Body of pancreas (tissue), 4 donors: Measurements from ENCODE around the gene PRCC. TPM values are rescaled to one million over a fixed set of nuclear protein-coding genes. Genes with fewer than 3 reads are reported as not detected.

Source experiments
- ATAC-seq: fragments of 150-250 bp; one replicate; pipeline ENCODE4 v1.9.1; 2016
- DNase-seq, 4 donors: peaks; one replicate each; pipeline ENCODE4 v3.0.0-alpha.2; 2019
- H3K27ac ChIP-seq, 4 donors: fragments of 200-600 bp; sonication (generic); 1 replicate in 3 of 4; 2 replicates in 1 of 4; pipeline versions ENCODE4 v1.5.1 to v1.6.1; 2016 to 2019; ENCODE audit warnings: mild to moderate bottlenecking in 1 of 4, mixed read lengths in 1 of 4, moderate library complexity in 1 of 4
- H3K27me3 ChIP-seq, 2 donors: fragments of 200-600 bp; sonication (generic); one replicate each; pipeline ENCODE4 v1.6.0; 2016; ENCODE audit warnings: mild to moderate bottlenecking in 1 of 2
- H3K36me3 ChIP-seq, 2 donors: fragments of 200-600 bp; sonication (generic); replicated peaks in 1 of 2; 2 replicates each; pipeline ENCODE4 v1.5.1; 2016; ENCODE audit warnings: low read depth in 2 of 2; ENCODE audit not compliant: insufficient read depth in 1 of 2
- H3K4me1 ChIP-seq: fragments of 200-600 bp; sonication (generic); one replicate; pipeline ENCODE4 v1.6.0; 2016
- H3K4me3 ChIP-seq, 2 donors: fragments of 200-600 bp; sonication (generic); 1 replicate in 1 of 2; 2 replicates in 1 of 2; pipeline ENCODE4 v1.5.1; 2016 to 2019
- H3K9me3 ChIP-seq, 3 donors: fragments of 200-600 bp; sonication (generic); 1 replicate in 2 of 3; 2 replicates in 1 of 3; pipeline ENCODE4 v1.5.1; 2016
- POLR2A ChIP-seq, 3 donors: fragments of 450-650 bp; IDR thresholded peaks; one replicate each; pipeline ENCODE4 v1.6.1; 2016; ENCODE audit warnings: antibody characterized with exemption in 3 of 3, mild to moderate bottlenecking in 2 of 3
- WGBS, 2 donors: methylation state at CpG; one replicate each; pipeline ENCODE4 v1.1.5; 2017; 5-methylcytosine and 5-hydroxymethylcytosine counted together
- intact Hi-C: fragments of 100-400 bp; cut with DNase I; formaldehyde crosslinking; loops from one replicate; pipeline ENCODE4 v1.15.1; 2023
- total RNA-seq, 2 donors: library from RNA; depleted of rRNA; stranded (reverse); fragments of >200 nt; gene quantifications; one replicate each; pipeline ENCODE4 v1.1.0, GENCODE V29; 2016
- TF ChIP-seq, protein P1 (sequence below), 7 experiments: fragments of 450-650 bp in 4 of 7; fragments of 200-600 bp in 3 of 7; sonication (generic) in 3 of 7; IDR thresholded peaks; one replicate each; pipeline ENCODE4 v1.5.1; 2016 to 2019; ENCODE audit warnings: antibody characterized with exemption in 7 of 7

The PRCC gene
- total RNA-seq, 2 donors from 2014 or later, result 19.2 to 28.3 TPM

DNA sequence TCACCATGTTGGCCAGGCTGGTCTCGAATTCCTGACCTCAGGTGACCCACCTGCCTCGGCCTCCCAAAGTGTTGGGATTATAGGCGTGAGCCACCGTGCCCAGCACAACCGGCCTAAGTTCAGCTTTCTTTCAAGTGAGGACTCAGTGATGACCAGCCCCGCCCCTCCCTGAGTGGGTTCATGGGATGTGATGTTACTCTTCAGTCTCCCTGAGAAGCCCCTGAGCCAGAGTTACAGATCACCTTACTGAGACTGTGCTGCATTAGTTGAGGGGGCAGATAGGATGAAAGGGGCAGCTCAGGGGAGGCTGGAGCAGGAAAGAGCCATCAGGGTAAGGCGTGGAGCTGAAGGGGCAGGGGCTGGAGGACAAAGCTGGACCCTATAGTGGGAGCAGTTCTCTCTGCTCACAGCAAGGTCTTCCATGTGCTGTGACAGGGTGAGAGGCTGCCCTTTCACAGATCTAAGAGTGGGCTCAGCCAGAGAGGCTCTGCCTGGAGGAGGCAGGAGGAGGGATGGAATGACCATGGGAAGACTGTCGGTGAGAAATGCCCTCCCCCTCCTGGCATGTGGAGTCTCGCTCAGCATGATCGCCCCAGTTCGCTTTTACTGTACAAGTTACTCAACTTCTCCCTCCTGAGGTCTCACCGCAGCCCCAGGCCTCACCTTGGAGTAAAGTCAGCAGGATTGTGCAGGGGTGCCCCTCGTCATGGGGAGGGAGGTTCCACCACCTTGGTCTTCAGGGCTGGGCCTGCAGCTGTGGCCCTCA, 35.9 kb downstream of the PRCC start:
- intact Hi-C loops, result no loop called here
- ATAC-seq (no peak), DNase-seq (no peak)
- TF ChIP-seq, protein P1, sequence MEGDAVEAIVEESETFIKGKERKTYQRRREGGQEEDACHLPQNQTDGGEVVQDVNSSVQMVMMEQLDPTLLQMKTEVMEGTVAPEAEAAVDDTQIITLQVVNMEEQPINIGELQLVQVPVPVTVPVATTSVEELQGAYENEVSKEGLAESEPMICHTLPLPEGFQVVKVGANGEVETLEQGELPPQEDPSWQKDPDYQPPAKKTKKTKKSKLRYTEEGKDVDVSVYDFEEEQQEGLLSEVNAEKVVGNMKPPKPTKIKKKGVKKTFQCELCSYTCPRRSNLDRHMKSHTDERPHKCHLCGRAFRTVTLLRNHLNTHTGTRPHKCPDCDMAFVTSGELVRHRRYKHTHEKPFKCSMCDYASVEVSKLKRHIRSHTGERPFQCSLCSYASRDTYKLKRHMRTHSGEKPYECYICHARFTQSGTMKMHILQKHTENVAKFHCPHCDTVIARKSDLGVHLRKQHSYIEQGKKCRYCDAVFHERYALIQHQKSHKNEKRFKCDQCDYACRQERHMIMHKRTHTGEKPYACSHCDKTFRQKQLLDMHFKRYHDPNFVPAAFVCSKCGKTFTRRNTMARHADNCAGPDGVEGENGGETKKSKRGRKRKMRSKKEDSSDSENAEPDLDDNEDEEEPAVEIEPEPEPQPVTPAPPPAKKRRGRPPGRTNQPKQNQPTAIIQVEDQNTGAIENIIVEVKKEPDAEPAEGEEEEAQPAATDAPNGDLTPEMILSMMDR (IDR thresholded peaks at IDR 0.05), result no peak
- no peaks in the 10 kb centered on the region for H3K9me3 ChIP-seq
- no peaks in the 10 kb centered on the region for H3K4me1 ChIP-seq
- WGBS, 2 donors, result 91% methylated on average over 12 of the region's 13 CpGs
- peaks cover 3 to 7% of the 10 kb centered on the region in 2 donors for H3K36me3 ChIP-seq
- H3K27ac ChIP-seq, result no peak overlapping the region
- no peak overlapping the region for H3K4me3 ChIP-seq
- H3K27me3 ChIP-seq, result no peaks in the 10 kb centered on the region

DNA sequence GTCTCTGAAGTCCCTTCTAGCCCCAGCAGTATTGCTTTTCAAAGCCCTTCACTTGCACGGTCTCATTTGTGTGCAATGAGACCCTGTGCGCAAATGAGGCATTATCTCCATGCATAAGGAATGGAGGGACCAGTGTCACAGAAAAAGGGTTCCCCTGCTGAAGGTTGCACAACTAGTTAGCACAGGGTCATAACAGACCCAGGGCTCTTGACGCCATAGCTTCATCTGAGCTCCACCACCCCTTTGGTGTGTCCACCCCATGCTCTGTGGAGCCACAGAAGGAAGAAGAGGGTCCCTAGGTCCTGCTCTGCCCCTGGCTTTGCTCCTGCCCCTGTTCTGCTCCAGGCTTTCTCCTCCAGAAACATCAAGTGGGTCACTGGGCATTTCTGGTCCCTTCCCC, 36.7 kb downstream of the PRCC start:
- Histone ChIP-seq H3K4me3 (no peak overlapping the region), H3K27me3 (no peaks in the 10 kb centered on the region), H3K27ac (no peak overlapping the region), H3K9me3 (no peaks in the 10 kb centered on the region), H3K36me3 (peaks cover 3 to 6% of the 10 kb centered on the region in 2 donors), H3K4me1 (no peaks in the 10 kb centered on the region)
- DNase-seq (no peak), ATAC-seq (no peak)
- intact Hi-C loops, result no loop called here
- TF ChIP-seq, protein P1 (IDR thresholded peaks at IDR 0.05), result no peak
- no peak for TF ChIP-seq POLR2A (IDR thresholded peaks at IDR 0.05)
- WGBS, 2 donors, result 53 to 62% methylated on average over 3 of the region's 3 CpGs

DNA sequence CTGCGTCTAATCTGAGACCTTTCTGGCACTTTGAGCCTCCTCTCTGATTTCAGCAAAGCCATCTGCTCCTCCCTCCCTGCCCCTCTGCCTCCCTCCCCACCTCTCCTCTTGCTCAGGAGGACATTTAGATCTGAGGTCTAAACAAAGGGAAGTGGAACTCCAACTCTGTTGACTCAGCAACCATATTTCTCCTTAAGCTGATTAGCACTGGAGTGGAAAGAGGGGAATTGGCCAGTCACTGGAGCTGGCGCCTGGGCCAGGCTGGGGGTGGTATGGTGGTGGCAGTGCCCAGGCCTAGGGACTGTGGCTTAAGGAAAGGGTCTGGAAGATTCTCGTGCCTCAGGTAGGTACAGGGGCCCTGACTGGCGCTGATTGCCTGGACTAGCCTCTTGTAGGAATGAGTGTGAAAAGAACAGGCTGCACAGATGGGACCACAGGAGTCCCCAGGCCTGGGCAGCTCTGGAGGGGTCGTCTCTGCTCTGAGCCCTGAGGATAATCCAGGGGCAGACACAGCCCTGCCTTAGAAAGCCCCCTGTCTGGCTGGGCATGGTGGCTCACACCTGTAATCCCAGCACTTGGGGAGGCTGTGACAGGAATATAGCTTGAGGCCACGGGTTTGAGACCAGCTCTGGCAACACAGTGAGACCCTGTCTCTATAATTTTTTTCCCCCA, 37.4 kb downstream of the PRCC start:
- intact Hi-C loops, result no loop called here
- WGBS, 2 donors, result 55 to 57% methylated on average over 4 to 6 of the region's 6 CpGs
- TF ChIP-seq, protein P1 (IDR thresholded peaks at IDR 0.05), result no peak
- TF ChIP-seq POLR2A (IDR thresholded peaks at IDR 0.05), result no peak
- H3K27ac ChIP-seq, result no peak overlapping the region
- H3K4me3 ChIP-seq, result no peak overlapping the region
- no peaks in the 10 kb centered on the region for H3K4me1 ChIP-seq
- H3K27me3 ChIP-seq, result no peaks in the 10 kb centered on the region
- no peak for ATAC-seq
- H3K36me3 ChIP-seq, result peaks cover 3% of the 10 kb centered on the region in 2 donors
- DNase-seq, result peak in 1 of 4 donors; percentile 30
- no peaks in the 10 kb centered on the region for H3K9me3 ChIP-seq

GRCh38 chr1:156805766-156806511, 38.6 kb downstream of the PRCC start:
- no peak overlapping the region for H3K4me3 ChIP-seq
- intact Hi-C loops, result no loop called here

More at GRCh38 chr1:156805766-156806511, 38.6 kb downstream of the PRCC start:
- Histone ChIP-seq H3K4me1 (no peaks in the 10 kb centered on the region), H3K36me3 (no peaks in the 10 kb centered on the region), H3K27me3 (no peaks in the 10 kb centered on the region), H3K27ac (peak overlapping the region in 1 of 4 donors; percentile 32), H3K9me3 (no peaks in the 10 kb centered on the region)
- DNase-seq (peak in 3 of 4 donors; percentile 25 to 50 (median 36)), ATAC-seq (no peak)
- 92 to 100% methylated on average over 1 to 3 of the region's 3 CpGs for WGBS, 2 donors
- no peak for TF ChIP-seq POLR2A (IDR thresholded peaks at IDR 0.05)
- TF ChIP-seq, protein P1 (IDR thresholded peaks at IDR 0.05), result no peak
